Stimulated activated CD8-positive, alpha-beta memory T cell treated with anti-CD3 and anti-CD28 coated beads, Interleukin-15, amount 100 ng/mL, for 48 hours (primary cell): Measurements from ENCODE around the gene ZBTB24.

Experiments
- DNase-seq, 2 donors: peaks; one replicate each; pipeline ENCODE4 v3.0.0-alpha.2; 2020; ENCODE audit warnings: low read depth in 2 of 2

The ZBTB24 gene

GRCh38 chr6:109420751-109421150 is 62.3 kb downstream of the ZBTB24 start:
- no peak for DNase-seq

GRCh38 chr6:109417646-109418045 is 65.4 kb downstream of the ZBTB24 start:
- DNase-seq = no peak
